Urothelium cell line (cell line): ENCODE data around the gene SPTB.
A peak's percentile ranks its signal among the peaks of the same experiment; 100 is the strongest.

Experiments
- DNase-seq: peaks from one replicate; pipeline ENCODE4 v3.0.0; 2011; ENCODE audit warnings: low spot score, mixed read lengths
- FAIRE-seq: peaks from 2 replicates; lab custom pipeline; 2011; peaks lifted over from hg19 to GRCh38; lab: Jason Lieb, UNC

The SPTB gene

GRCh38 chr14:64719601-64720000 lies 160.1 kb downstream of the SPTB start:
- FAIRE-seq (no peak), DNase-seq (no peak)

- no peak for DNase-seq
- FAIRE-seq: no peak
Measured at GRCh38 chr14:64718762-64719161, 160.9 kb downstream of the SPTB start.

- DNase-seq (no peak), FAIRE-seq (no peak)
Measured at GRCh38 chr14:64717870-64718269, 161.8 kb downstream of the SPTB start.

GRCh38 chr14:64715628-64716412 lies 163.9 kb downstream of the SPTB start:
- DNase-seq: no peak
- no peak for FAIRE-seq

GRCh38 chr14:64715146-64715627 lies 164.5 kb downstream of the SPTB start:
- FAIRE-seq (no peak), DNase-seq (no peak)

- FAIRE-seq: no peak
Measured at GRCh38 chr14:64714432-64715025, 165.2 kb downstream of the SPTB start.

GRCh38 chr14:64713677-64714076 lies 166.0 kb downstream of the SPTB start:
- no peak for FAIRE-seq
- DNase-seq: no peak

More at GRCh38 chr14:64714432-64715025, 165.2 kb downstream of the SPTB start:
- DNase-seq: no peak

- no peak for FAIRE-seq
- DNase-seq: no peak
Measured at GRCh38 chr14:64711039-64711438, 168.7 kb downstream of the SPTB start.

- DNase-seq (no peak), FAIRE-seq (peak; percentile 95)
Measured at GRCh38 chr14:64709126-64709525, 170.6 kb downstream of the SPTB start.

- FAIRE-seq (peak; percentile 99), DNase-seq (peak; percentile 94)
Measured at GRCh38 chr14:64708148-64709004, 171.3 kb downstream of the SPTB start.

GRCh38 chr14:64707661-64708060 lies 172.0 kb downstream of the SPTB start:
- no peak for FAIRE-seq
- DNase-seq: peak; percentile 89

- FAIRE-seq (no peak), DNase-seq (no peak)
Measured at GRCh38 chr14:64706593-64707193, 173.0 kb downstream of the SPTB start.

GRCh38 chr14:64706119-64706592 lies 173.6 kb downstream of the SPTB start:
- no peak for DNase-seq
- no peak for FAIRE-seq

GRCh38 chr14:64705381-64706118 lies 174.2 kb downstream of the SPTB start:
- DNase-seq: peak; percentile 61
- peak; percentile 94 for FAIRE-seq

GRCh38 chr14:64704743-64705380 lies 174.8 kb downstream of the SPTB start:
- no peak for FAIRE-seq

GRCh38 chr14:64704143-64704742 lies 175.5 kb downstream of the SPTB start, which contains the start of gene PLEKHG3:
Gene PLEKHG3, plus strand, starts transcription at chr14:64704424. Its CDS starts 23,208 bp downstream, at chr14:64727632.
- DNase-seq (peak; percentile 95), FAIRE-seq (peak; percentile 99)

More at GRCh38 chr14:64704743-64705380, 174.8 kb downstream of the SPTB start:
- peak; percentile 55 for DNase-seq

GRCh38 chr14:64703395-64704142 lies 176.1 kb downstream of the SPTB start:
- no peak for DNase-seq
- no peak for FAIRE-seq
